ENCODE data around the gene PPFIA2.

- TF ChIP-seq, protein P1, sequence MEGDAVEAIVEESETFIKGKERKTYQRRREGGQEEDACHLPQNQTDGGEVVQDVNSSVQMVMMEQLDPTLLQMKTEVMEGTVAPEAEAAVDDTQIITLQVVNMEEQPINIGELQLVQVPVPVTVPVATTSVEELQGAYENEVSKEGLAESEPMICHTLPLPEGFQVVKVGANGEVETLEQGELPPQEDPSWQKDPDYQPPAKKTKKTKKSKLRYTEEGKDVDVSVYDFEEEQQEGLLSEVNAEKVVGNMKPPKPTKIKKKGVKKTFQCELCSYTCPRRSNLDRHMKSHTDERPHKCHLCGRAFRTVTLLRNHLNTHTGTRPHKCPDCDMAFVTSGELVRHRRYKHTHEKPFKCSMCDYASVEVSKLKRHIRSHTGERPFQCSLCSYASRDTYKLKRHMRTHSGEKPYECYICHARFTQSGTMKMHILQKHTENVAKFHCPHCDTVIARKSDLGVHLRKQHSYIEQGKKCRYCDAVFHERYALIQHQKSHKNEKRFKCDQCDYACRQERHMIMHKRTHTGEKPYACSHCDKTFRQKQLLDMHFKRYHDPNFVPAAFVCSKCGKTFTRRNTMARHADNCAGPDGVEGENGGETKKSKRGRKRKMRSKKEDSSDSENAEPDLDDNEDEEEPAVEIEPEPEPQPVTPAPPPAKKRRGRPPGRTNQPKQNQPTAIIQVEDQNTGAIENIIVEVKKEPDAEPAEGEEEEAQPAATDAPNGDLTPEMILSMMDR (IDR thresholded peaks at IDR 0.05 in 2 of 3, conservative IDR thresholded peaks at IDR 0.05 in 1 of 3; ENCODE audit: control insufficient read depth in 2 of 3, extremely low read depth in 1 of 3, insufficient read depth in 1 of 3, low read depth in 3 of 3, low read length in 3 of 3): no peak
- TF ChIP-seq, protein P2, sequence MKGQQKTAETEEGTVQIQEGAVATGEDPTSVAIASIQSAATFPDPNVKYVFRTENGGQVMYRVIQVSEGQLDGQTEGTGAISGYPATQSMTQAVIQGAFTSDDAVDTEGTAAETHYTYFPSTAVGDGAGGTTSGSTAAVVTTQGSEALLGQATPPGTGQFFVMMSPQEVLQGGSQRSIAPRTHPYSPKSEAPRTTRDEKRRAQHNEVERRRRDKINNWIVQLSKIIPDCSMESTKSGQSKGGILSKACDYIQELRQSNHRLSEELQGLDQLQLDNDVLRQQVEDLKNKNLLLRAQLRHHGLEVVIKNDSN (IDR thresholded peaks at IDR 0.05; ENCODE audit: borderline replicate concordance, extremely low read length, insufficient read depth, low read depth, low read length): no peak
- TF ChIP-seq TAF1 (IDR thresholded peaks at IDR 0.05; ENCODE audit: borderline replicate concordance, low read depth, low read length) (no peak), EP300 (IDR thresholded peaks at IDR 0.05; ENCODE audit: borderline replicate concordance in 1 of 2, control insufficient read depth in 1 of 2, low read depth in 2 of 2, low read length in 2 of 2) (no peak), POLR2A (IDR thresholded peaks at IDR 0.05; ENCODE audit: low read depth, low read length) (no peak), KDM1A (IDR thresholded peaks at IDR 0.05; ENCODE audit: borderline replicate concordance) (no peak), BHLHE40 (IDR thresholded peaks at IDR 0.05; ENCODE audit: borderline replicate concordance in 1 of 2, low read depth in 2 of 2, low read length in 1 of 2) (no peak), BCL11A (IDR thresholded peaks at IDR 0.05; ENCODE audit: low read depth, low read length) (no peak)
Observed at GRCh38 chr12:81231574-81232368, 527.4 kb downstream of the PPFIA2 start.

Data from GM12878 (cell line).